Coronary artery (tissue), 2 donors: ENCODE data around the gene DHRS13.
A peak's percentile ranks its signal among the peaks of the same experiment; 100 is the strongest.
"Not testable (repeated sequence)": the region's sequence is repeated elsewhere in the genome, so short reads cannot be mapped to it uniquely, and the experiment has no call there.

Experiments
- DNase-seq: peaks from one replicate; pipeline ENCODE4 v3.0.0-alpha.2; 2017; ENCODE audit warnings: low spot score
- H3K27ac ChIP-seq, 2 donors: fragments of 200-600 bp; sonication (generic); one replicate each; pipeline ENCODE4 v1.5.1; 2016 to 2019
- H3K4me3 ChIP-seq: fragments of 200-600 bp; sonication (generic); 2 replicates; pipeline ENCODE4 v1.5.1; 2016; ENCODE audit warnings: mild to moderate bottlenecking, moderate library complexity
- TF ChIP-seq, protein P1 (sequence below): fragments of 200-600 bp; sonication (generic); IDR thresholded peaks from one replicate; pipeline ENCODE4 v1.5.1; 2019; ENCODE audit warnings: antibody characterized with exemption

Gene DHRS13

DNA sequence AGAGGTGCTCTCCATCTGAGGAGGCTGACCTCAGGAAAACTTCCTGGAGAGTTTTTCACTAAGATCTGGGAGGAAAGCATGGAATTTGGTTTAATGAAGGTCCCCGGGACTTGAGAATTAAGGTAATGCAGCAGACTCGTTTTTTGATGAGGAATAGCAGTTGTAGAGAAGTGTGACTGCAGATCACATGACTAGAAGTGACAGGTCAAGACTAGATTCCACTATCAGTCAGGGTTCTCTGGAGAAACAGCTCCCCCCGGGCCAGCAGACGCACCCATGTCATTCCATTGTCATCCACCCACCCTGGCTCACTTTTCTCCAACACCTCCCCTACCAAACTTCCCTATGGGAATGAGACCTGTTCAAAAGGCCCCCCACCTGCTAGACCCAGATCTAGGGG, 1.9 kb upstream of the DHRS13 start:
- H3K27ac ChIP-seq = no peak overlapping the region
- H3K4me3 ChIP-seq = no peak overlapping the region

DNA sequence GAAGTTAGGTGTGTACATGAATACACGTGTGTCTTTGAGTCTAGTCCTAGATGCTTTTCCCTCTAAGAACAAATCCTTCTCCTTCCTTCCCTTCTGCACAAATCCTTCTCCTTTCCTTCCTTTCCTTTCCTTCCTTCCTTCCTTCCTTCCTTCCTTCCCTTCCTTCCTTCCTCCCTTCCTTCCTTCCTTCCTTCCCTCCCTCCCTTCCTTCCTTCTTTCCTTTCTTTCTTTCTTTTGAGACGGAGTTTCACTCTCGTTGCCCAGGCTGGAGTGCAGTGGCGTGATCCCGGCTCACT, 615 bp upstream of the DHRS13 start:
- not testable (repeated sequence) for DNase-seq, H3K4me3 ChIP-seq, H3K27ac ChIP-seq

More for the DNA sequence above, 1.9 kb upstream of the DHRS13 start:
- DNase-seq = no peak
- TF ChIP-seq, protein P1, sequence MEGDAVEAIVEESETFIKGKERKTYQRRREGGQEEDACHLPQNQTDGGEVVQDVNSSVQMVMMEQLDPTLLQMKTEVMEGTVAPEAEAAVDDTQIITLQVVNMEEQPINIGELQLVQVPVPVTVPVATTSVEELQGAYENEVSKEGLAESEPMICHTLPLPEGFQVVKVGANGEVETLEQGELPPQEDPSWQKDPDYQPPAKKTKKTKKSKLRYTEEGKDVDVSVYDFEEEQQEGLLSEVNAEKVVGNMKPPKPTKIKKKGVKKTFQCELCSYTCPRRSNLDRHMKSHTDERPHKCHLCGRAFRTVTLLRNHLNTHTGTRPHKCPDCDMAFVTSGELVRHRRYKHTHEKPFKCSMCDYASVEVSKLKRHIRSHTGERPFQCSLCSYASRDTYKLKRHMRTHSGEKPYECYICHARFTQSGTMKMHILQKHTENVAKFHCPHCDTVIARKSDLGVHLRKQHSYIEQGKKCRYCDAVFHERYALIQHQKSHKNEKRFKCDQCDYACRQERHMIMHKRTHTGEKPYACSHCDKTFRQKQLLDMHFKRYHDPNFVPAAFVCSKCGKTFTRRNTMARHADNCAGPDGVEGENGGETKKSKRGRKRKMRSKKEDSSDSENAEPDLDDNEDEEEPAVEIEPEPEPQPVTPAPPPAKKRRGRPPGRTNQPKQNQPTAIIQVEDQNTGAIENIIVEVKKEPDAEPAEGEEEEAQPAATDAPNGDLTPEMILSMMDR = no peak

DNA sequence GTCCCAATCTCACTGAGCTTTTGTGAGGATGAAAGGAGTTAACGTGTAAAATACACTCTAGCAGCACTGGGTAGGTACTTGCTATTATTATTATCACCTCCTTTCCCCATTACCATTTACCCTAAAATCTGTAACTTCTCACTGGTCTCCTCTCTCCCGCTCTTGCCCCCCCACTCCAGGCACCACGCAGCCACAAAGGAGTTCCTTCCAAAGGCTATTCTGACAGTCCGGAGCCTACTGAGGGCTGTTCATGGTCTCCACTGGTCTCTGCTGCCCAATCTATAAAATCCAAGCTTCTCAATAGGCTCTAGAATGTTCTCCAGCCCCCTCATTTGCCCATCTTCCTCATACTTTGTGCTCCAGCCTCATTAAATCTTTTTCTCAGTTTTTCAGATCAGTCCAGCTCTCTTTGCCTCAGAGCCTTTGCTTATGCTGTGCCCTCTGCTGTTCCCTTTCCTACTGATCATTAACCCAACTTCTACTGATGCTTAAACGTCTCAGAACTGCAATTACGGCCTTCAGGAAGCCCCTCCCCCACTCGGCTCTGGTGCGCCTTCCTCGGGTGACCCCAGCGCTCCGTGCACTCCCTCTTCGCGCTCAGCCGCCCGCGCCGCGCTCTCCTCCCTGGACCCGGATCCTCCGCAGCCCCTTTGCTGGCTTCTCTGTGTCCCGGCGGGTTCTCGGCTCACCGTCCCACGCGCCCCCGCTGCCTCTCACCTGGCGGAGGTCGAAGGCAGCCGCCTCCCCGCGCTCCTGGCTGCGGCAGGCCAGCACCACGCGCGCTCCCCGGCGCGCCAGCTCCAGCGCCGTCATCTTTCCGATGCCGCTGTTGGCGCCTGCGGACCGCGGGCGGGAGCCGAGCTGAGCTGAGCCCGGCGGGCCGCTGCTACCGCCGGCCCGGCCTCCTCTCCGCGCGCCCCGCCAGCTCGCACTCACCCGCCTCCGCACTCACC, 737 bp downstream of the DHRS13 start:
- TF ChIP-seq, protein P1 = no peak
- peak overlapping the region; percentile 82 for H3K4me3 ChIP-seq
- DNase-seq = no peak
- H3K27ac ChIP-seq = peak overlapping the region; percentile 26 to 85

DNA sequence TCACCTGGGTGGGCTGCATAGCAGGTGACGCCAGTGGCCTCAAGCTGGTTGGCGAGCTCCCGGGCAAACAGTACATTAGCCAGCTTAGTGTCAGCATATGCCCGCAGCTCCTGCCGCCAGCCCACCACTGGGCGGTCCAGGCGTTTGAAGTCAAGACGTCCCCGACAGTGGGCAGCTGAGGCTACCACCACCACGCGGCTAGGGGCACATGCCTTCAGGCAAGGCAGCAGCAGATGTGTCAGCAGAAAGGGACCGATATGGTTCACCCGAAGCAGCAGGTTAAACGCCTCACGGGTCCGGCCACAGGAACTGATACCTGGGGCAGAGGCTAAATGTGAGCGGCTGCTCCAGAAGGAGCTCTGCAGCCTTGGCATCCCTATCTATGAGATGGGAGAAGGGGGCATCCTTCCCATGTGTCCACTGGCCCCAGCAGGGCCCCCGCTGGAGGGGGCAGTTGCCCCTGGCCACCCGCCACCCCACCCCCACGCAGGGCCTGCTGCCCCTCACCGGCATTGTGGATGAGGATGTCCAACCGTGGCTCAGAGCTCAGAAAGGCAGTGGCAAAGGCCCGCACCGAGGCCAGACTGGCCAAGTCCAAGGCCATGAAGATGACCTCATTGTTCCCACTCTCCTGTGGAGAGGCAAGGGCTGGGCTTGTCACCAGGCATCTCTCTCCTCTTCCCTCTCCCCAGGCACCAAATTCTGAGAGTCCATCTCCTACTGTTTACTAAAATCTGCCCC, 1.7 kb downstream of the DHRS13 start:
- TF ChIP-seq, protein P1 = no peak
- DNase-seq = no peak
- no peak overlapping the region for H3K4me3 ChIP-seq
- no peak overlapping the region for H3K27ac ChIP-seq

DNA sequence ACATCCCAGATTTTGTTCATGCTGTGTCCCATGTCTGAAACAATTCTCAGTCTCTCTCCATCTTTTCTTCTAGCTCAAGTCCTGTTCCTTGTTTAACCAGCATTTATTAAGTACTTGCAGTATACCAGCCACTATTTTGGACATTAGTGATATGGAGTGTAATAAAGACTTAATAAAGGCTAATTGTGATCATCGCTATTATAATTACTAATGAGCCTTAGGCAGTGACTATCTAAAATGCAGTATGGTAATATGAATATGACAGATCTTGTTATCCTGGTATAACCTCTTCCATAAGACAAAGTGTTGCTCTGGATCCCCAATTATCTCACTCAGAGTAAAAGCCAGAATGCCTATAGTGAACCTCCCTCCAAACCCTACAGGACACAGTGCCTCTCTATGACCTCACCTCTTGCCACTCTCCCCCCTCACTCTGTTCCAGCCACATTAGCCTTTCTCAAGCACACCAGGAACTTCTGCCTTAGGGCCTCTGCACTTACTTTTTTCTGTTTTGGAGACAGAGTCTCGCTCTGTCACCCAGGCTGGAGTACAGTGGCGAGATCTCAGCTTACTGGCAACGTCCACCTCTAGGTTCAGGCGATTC, 3.6 kb downstream of the DHRS13 start:
- Histone ChIP-seq H3K27ac (no peak overlapping the region), H3K4me3 (no peak overlapping the region)
- no peak for DNase-seq
- TF ChIP-seq, protein P1 = no peak

DNA sequence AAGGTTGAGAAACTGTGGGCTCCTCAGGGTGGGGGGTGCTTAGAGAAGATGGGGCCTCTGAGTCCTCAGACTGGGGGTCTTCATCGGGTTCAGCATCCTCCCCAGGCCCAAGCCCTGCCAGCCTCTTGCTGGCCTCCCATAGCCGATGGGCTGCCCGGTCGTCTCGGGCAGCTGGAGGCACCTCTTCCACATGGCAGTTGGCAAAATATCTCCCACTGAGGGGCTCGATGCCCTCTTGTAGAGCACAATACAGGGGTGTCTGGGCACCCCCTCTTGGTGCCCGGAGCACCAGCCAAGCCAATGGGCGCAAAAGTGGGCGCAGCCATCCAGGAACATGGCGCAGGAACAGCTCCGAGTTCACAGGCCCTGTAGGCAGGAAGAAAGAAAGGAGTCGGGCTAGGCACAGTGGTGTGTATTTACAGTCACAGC, 4.3 kb downstream of the DHRS13 start:
- no peak overlapping the region for H3K4me3 ChIP-seq
- TF ChIP-seq, protein P1 = no peak

DNA sequence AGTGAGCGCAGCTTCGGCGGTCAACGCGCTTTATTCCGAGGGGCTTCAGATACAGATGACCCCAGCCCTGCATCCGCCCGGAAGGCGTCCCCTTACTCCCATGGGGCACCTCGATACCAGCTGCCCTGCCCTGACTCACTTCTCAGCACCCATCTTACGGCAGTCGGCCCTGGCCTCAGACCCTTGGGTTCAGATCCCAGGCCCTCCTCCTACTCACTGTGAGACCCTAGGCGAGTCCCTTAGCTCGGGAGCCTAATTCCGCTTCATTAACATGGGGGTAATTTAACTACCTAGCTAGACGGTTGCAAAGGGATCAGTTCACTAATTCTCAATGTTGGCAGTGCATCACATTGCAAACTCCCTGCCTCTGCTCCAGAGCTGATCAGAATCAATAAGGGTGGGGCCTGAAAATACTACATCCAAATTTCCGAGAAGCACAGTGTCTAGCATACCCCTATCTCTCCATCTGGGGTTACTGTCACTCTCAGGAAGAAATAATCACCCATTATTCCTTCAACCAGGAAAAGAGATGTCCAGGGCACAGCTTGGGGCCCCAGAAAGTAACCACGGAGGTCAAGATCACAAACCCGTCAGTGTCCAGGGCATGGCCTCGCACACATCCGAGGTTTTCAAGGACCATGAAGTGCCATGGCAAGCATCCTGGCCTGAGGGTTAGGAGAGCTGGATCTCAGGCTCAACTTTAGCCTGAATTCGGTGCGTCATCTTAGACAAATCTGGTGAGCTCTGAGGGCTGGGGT, 4.9 kb downstream of the DHRS13 start:
- Histone ChIP-seq H3K27ac (peak overlapping the region; percentile 76 to 99), H3K4me3 (peak overlapping the region; percentile 99)
- TF ChIP-seq, protein P1 = no peak
- no peak for DNase-seq

More for the DNA sequence above, 4.3 kb downstream of the DHRS13 start:
- peak overlapping the region in 1 of 2 donors; percentile 99 for H3K27ac ChIP-seq
- no peak for DNase-seq
